ENCODE data around the gene ELANE. TPM values are rescaled to one million over a fixed set of nuclear protein-coding genes. Genes with fewer than 3 reads are reported as not detected.

The ELANE gene
- total RNA-seq, 2 experiments from 2014 or later, result not detected

DNA sequence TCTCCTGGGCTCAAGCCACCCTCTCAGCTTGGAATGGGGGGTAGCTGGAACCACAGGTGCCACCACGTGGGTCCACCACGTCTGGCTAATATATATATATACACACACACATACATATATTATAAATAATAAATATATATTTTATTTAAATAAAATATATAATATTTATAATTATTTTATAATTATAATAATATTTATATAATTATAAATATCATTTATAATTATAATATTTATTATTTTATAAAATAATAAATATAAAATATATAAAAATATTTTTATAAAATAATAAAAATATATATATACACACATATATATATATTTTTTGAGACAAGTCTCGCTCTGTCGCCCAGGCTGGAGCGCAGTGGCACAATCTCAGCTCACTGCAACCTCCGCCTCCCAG lies 2.4 kb downstream of the ELANE start:
- Histone ChIP-seq H3K4me1 (ENCODE audit: insufficient read depth, low read length, poor library complexity, severe bottlenecking) (no peaks in the 10 kb centered on the region), H3K36me3 (ENCODE audit: insufficient read depth, low read length) (no peaks in the 10 kb centered on the region), H3K9me3 (ENCODE audit: low read length) (no peaks in the 10 kb centered on the region), H3K27ac (ENCODE audit: low read depth, low read length, poor library complexity, severe bottlenecking) (no peak overlapping the region), H3K4me3 (ENCODE audit: low read depth, low read length, poor library complexity, severe bottlenecking) (no peak overlapping the region), H3K9me2 (ENCODE audit: insufficient read depth, low read length) (no peaks in the 10 kb centered on the region), H4K20me1 (ENCODE audit: insufficient read depth, low read length) (no peaks in the 10 kb centered on the region; the same call in 1 of the 2 replicates), H3K79me2 (ENCODE audit: insufficient read depth, low read depth, low read length) (no peaks in the 10 kb centered on the region), H2AFZ (ENCODE audit: low read length) (no peak overlapping the region), H3K4me2 (ENCODE audit: low read length) (no peak overlapping the region)
- intact Hi-C loops (cut with micrococcal nuclease; ENCODE audit: unreplicated experiment), result no loop called here
- no peak for DNase-seq (ENCODE audit: low spot score)
- BruUV-seq (replicated peaks), result no TSS peak
- TF ChIP-seq, protein P1, sequence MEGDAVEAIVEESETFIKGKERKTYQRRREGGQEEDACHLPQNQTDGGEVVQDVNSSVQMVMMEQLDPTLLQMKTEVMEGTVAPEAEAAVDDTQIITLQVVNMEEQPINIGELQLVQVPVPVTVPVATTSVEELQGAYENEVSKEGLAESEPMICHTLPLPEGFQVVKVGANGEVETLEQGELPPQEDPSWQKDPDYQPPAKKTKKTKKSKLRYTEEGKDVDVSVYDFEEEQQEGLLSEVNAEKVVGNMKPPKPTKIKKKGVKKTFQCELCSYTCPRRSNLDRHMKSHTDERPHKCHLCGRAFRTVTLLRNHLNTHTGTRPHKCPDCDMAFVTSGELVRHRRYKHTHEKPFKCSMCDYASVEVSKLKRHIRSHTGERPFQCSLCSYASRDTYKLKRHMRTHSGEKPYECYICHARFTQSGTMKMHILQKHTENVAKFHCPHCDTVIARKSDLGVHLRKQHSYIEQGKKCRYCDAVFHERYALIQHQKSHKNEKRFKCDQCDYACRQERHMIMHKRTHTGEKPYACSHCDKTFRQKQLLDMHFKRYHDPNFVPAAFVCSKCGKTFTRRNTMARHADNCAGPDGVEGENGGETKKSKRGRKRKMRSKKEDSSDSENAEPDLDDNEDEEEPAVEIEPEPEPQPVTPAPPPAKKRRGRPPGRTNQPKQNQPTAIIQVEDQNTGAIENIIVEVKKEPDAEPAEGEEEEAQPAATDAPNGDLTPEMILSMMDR (conservative IDR thresholded peaks at IDR 0.05; ENCODE audit: low read length), result no peak
- no peak for TF ChIP-seq EZH2phosphoT487 (IDR thresholded peaks at IDR 0.05; ENCODE audit: borderline replicate concordance, low read depth, low read length)
- CTCF ChIA-PET (ENCODE audit: unreplicated experiment), result no interaction called here
- POLR2A ChIA-PET, result interaction anchor here (0.7 kb wide), 1 partner anchor 18 kb away, joined by 3 read pairs; no protein-coding TSS in a partner anchor

DNA sequence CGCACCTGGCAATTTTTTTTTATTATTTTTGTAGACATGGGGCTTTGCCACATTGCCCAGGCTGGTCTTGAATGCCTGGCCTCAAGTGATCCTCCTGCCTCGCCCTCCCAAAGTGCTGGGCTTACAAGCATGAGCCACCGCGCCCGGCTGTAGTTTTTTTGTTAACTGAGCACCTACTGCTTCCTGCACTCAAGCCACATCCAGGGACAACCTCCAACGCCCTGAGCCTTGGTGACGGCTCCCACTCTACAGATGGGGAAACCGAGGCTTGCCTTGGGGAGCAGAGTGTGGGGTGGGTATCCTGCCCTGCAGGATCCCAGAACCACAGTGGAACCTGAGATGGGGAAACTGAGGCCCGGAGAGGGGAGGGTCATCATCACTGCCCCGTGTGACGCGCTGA lies 3.0 kb downstream of the ELANE start:
- Histone ChIP-seq H3K9me2 (ENCODE audit: insufficient read depth, low read length) (no peaks in the 10 kb centered on the region), H4K20me1 (ENCODE audit: insufficient read depth, low read length) (no peaks in the 10 kb centered on the region; the same call in 1 of the 2 replicates), H3K36me3 (ENCODE audit: insufficient read depth, low read length) (no peaks in the 10 kb centered on the region), H2AFZ (ENCODE audit: low read length) (no peak overlapping the region), H3K4me1 (ENCODE audit: insufficient read depth, low read length, poor library complexity, severe bottlenecking) (no peaks in the 10 kb centered on the region), H3K9me3 (ENCODE audit: low read length) (no peaks in the 10 kb centered on the region), H3K4me2 (ENCODE audit: low read length) (no peak overlapping the region), H3K79me2 (ENCODE audit: insufficient read depth, low read depth, low read length) (no peaks in the 10 kb centered on the region), H3K4me3 (ENCODE audit: low read depth, low read length, poor library complexity, severe bottlenecking) (no peak overlapping the region), H3K27ac (ENCODE audit: low read depth, low read length, poor library complexity, severe bottlenecking) (no peak overlapping the region)
- DNase-seq (ENCODE audit: low spot score), result no peak
- intact Hi-C loops (cut with micrococcal nuclease; ENCODE audit: unreplicated experiment), result no loop called here
- no TSS peak for BruUV-seq (replicated peaks)
- TF ChIP-seq, protein P1 (conservative IDR thresholded peaks at IDR 0.05; ENCODE audit: low read length), result no peak
- TF ChIP-seq EZH2phosphoT487 (IDR thresholded peaks at IDR 0.05; ENCODE audit: borderline replicate concordance, low read depth, low read length), result no peak
- ChIA-PET POLR2A (no interaction called here), CTCF (ENCODE audit: unreplicated experiment) (no interaction called here)

DNA sequence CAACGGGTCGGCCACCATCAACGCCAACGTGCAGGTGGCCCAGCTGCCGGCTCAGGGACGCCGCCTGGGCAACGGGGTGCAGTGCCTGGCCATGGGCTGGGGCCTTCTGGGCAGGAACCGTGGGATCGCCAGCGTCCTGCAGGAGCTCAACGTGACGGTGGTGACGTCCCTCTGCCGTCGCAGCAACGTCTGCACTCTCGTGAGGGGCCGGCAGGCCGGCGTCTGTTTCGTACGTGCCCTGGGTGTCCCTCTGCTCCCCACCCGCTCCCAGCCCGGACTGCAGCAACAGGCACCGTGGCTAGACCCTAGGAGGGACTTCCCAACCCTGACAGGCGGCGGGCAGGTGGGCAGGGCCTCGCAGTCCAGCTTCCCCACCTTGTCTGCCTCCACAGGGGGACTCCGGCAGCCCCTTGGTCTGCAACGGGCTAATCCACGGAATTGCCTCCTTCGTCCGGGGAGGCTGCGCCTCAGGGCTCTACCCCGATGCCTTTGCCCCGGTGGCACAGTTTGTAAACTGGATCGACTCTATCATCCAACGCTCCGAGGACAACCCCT lies 3.5 kb downstream of the ELANE start:
- Histone ChIP-seq H3K4me1 (ENCODE audit: insufficient read depth, low read length, poor library complexity, severe bottlenecking) (peaks cover 2% of the 10 kb centered on the region), H2AFZ (ENCODE audit: low read length) (no peak overlapping the region), H3K9me3 (ENCODE audit: low read length) (no peaks in the 10 kb centered on the region), H3K79me2 (ENCODE audit: insufficient read depth, low read depth, low read length) (no peaks in the 10 kb centered on the region), H3K36me3 (ENCODE audit: insufficient read depth, low read length) (no peaks in the 10 kb centered on the region), H3K4me3 (ENCODE audit: low read depth, low read length, poor library complexity, severe bottlenecking) (no peak overlapping the region), H3K9me2 (ENCODE audit: insufficient read depth, low read length) (no peaks in the 10 kb centered on the region), H3K27ac (ENCODE audit: low read depth, low read length, poor library complexity, severe bottlenecking) (no peak overlapping the region), H4K20me1 (ENCODE audit: insufficient read depth, low read length) (no peaks in the 10 kb centered on the region; the same call in 1 of the 2 replicates), H3K4me2 (ENCODE audit: low read length) (no peak overlapping the region)
- intact Hi-C loops (cut with micrococcal nuclease; ENCODE audit: unreplicated experiment), result no loop called here
- ChIA-PET CTCF (ENCODE audit: unreplicated experiment) (interaction anchor here (0.5 kb wide), 1 partner anchor 38 kb away, joined by 3 read pairs; no protein-coding TSS in a partner anchor), POLR2A (no interaction called here)
- no peak for DNase-seq (ENCODE audit: low spot score)
- TF ChIP-seq EZH2phosphoT487 (IDR thresholded peaks at IDR 0.05; ENCODE audit: borderline replicate concordance, low read depth, low read length), result no peak
- TF ChIP-seq, protein P1 (conservative IDR thresholded peaks at IDR 0.05; ENCODE audit: low read length), result no peak
- no TSS peak for BruUV-seq (replicated peaks)

Data from OCI-LY7 (cell line).